ENCODE results near the gene ZC3H14. TPM values are rescaled to one million over a fixed set of nuclear protein-coding genes. Genes with fewer than 3 reads are reported as not detected.
A peak's percentile ranks its signal among the peaks of the same experiment; 100 is the strongest.

The ZC3H14 gene
- total RNA-seq, 1 donor from 2014 or later = 55.8 TPM

DNA sequence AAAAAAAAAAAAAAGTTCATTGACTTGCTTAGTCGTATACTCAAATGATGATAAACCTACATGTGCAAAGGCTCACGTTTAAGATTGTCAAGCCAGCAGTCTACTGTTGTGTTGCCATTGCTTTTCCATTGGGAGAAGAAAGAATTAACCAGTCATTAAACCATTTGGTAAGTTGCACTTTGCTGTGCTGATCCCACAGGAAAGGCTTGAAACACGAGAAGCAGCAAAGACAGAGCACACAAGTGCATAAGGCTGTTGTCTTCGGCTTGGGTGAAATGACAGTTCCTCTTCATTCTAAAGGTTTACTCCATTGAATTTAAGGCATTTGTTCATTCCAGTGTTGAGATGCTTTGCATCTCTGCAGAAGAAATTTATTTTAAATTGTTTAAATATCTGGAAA, 50.1 kb downstream of the ZC3H14 start:
- peak; percentile 14 for DNase-seq (ENCODE audit: low read depth)
- Histone ChIP-seq H3K9me3 (ENCODE audit: insufficient read depth, low read depth, low read length) (no peaks in the 10 kb centered on the region), H3K9ac (ENCODE audit: low read length) (peak overlapping the region; percentile 7), H3K36me3 (ENCODE audit: insufficient read depth, low read length) (peaks cover 36% of the 10 kb centered on the region), H3K4me2 (ENCODE audit: low read length) (peak overlapping the region; percentile 79), H3K27ac (ENCODE audit: low read depth, low read length) (peak overlapping the region; percentile 85), H3K79me2 (ENCODE audit: insufficient read depth, low read length) (no peaks in the 10 kb centered on the region), H3K27me3 (ENCODE audit: insufficient read depth, low read length) (no peaks in the 10 kb centered on the region), H3K4me1 (ENCODE audit: insufficient read depth, low read length) (peaks cover 34% of the 10 kb centered on the region), H3K4me3 (ENCODE audit: insufficient read depth, low read depth, low read length) (no peak overlapping the region), H2AFZ (ENCODE audit: low read depth, low read length) (no peak overlapping the region), H4K20me1 (ENCODE audit: insufficient read depth, low read length) (peaks cover 6% of the 10 kb centered on the region)
- H3K9me3 Mint-ChIP-seq (ENCODE audit: unreplicated experiment) = no peaks in the 10 kb centered on the region
- no peak overlapping the region for H3K4me3 Mint-ChIP-seq (ENCODE audit: unreplicated experiment)
- no peak for TF ChIP-seq EZH2 (IDR thresholded peaks at IDR 0.05; ENCODE audit: insufficient read depth, low read length)
- TF ChIP-seq, protein P1, sequence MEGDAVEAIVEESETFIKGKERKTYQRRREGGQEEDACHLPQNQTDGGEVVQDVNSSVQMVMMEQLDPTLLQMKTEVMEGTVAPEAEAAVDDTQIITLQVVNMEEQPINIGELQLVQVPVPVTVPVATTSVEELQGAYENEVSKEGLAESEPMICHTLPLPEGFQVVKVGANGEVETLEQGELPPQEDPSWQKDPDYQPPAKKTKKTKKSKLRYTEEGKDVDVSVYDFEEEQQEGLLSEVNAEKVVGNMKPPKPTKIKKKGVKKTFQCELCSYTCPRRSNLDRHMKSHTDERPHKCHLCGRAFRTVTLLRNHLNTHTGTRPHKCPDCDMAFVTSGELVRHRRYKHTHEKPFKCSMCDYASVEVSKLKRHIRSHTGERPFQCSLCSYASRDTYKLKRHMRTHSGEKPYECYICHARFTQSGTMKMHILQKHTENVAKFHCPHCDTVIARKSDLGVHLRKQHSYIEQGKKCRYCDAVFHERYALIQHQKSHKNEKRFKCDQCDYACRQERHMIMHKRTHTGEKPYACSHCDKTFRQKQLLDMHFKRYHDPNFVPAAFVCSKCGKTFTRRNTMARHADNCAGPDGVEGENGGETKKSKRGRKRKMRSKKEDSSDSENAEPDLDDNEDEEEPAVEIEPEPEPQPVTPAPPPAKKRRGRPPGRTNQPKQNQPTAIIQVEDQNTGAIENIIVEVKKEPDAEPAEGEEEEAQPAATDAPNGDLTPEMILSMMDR (IDR thresholded peaks at IDR 0.05; ENCODE audit: insufficient read depth, low read depth, low read length) = no peak
- H3K36me3 Mint-ChIP-seq (ENCODE audit: low read depth, unreplicated experiment) = peaks cover 10% of the 10 kb centered on the region
- peaks cover 33% of the 10 kb centered on the region for H3K4me1 Mint-ChIP-seq (ENCODE audit: low read depth, unreplicated experiment)
- H3K27me3 Mint-ChIP-seq (ENCODE audit: low read depth, unreplicated experiment) = no peaks in the 10 kb centered on the region
- H3K27ac Mint-ChIP-seq (ENCODE audit: unreplicated experiment) = no peak overlapping the region
- no peak for FAIRE-seq

DNA sequence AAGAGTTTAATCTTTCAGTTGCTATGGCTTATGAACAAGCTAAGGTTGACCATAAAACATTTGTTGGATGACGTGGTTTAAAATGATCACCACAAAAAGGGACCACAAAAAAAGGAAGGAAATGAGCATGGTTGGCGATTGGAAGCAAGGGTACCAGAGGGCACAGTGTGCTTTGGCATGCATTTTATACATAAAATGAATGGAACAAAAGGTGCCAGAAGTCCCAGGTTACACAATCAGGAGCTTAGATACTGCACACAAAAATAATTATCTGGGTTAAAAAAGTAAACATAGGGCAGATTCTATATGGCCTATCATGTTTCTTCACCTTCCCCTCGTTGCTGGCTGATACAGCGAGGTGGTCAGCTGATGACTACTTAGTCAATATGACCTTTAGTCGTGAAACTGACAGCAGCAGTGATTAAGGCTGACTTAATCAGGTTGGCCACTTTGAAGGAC, 50.7 kb downstream of the ZC3H14 start:
- peak overlapping the region; percentile 79 for H3K4me2 ChIP-seq (ENCODE audit: low read length)
- no peak for TF ChIP-seq EZH2 (IDR thresholded peaks at IDR 0.05; ENCODE audit: insufficient read depth, low read length)
- TF ChIP-seq, protein P1 (IDR thresholded peaks at IDR 0.05; ENCODE audit: insufficient read depth, low read depth, low read length) = no peak
- no peak overlapping the region for H3K4me3 Mint-ChIP-seq (ENCODE audit: unreplicated experiment)
- peaks cover 6% of the 10 kb centered on the region for H3K36me3 Mint-ChIP-seq (ENCODE audit: low read depth, unreplicated experiment)
- H3K9me3 ChIP-seq (ENCODE audit: insufficient read depth, low read depth, low read length) = no peaks in the 10 kb centered on the region
- DNase-seq (ENCODE audit: low read depth) (peak; percentile 88), FAIRE-seq (no peak)
- no peaks in the 10 kb centered on the region for H3K79me2 ChIP-seq (ENCODE audit: insufficient read depth, low read length)
- peak overlapping the region; percentile 66 for H3K9ac ChIP-seq (ENCODE audit: low read length)
- H3K4me1 Mint-ChIP-seq (ENCODE audit: low read depth, unreplicated experiment) = peaks cover 36% of the 10 kb centered on the region
- H4K20me1 ChIP-seq (ENCODE audit: insufficient read depth, low read length) = peaks cover under 1% of the 10 kb centered on the region
- H3K9me3 Mint-ChIP-seq (ENCODE audit: unreplicated experiment) = no peaks in the 10 kb centered on the region
- peaks cover 31% of the 10 kb centered on the region for H3K36me3 ChIP-seq (ENCODE audit: insufficient read depth, low read length)
- peak overlapping the region; percentile 85 for H3K27ac ChIP-seq (ENCODE audit: low read depth, low read length)
- no peak overlapping the region for H2AFZ ChIP-seq (ENCODE audit: low read depth, low read length)
- H3K4me3 ChIP-seq (ENCODE audit: insufficient read depth, low read depth, low read length) = peak overlapping the region; percentile 20
- H3K27me3 Mint-ChIP-seq (ENCODE audit: low read depth, unreplicated experiment) = no peaks in the 10 kb centered on the region
- peak overlapping the region; percentile 47 for H3K27ac Mint-ChIP-seq (ENCODE audit: unreplicated experiment)
- no peaks in the 10 kb centered on the region for H3K27me3 ChIP-seq (ENCODE audit: insufficient read depth, low read length)
- H3K4me1 ChIP-seq (ENCODE audit: insufficient read depth, low read length) = peaks cover 34% of the 10 kb centered on the region

DNA sequence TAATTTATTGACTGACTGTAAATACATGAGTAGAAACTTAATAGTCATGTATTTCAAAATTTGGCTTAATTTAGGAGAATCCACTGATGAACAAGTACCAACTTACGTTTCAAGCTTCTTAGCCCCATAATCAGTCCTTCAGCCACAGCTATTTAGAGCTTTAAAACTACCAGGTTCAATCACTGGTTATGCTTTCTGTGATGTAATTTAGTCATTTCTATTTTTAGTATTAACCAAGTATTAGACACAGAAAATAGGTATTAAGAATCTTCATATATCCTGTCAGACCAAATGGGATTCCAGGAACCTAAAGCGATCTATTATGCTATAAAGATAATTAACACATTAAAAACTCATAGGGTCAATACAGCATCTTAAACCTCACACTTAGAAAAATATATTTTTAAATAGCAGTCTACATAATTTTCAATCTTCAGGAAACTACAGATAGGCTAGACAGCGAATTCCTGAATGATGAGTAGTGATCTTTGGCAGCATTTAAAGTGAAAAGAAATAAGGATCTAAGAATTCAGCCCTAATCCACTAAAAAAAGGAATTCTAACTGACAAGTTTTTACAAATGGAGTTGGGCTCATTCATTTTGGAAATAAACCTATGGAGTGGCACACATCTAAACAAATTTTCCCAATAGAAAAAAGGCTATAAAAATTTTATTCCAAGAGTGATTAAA, 51.5 kb downstream of the ZC3H14 start:
- H3K79me2 ChIP-seq (ENCODE audit: insufficient read depth, low read length) = no peaks in the 10 kb centered on the region
- H3K9ac ChIP-seq (ENCODE audit: low read length) = peak overlapping the region; percentile 66
- no peaks in the 10 kb centered on the region for H3K9me3 ChIP-seq (ENCODE audit: insufficient read depth, low read depth, low read length)
- H3K4me1 ChIP-seq (ENCODE audit: insufficient read depth, low read length) = peaks cover 34% of the 10 kb centered on the region
- H3K4me1 Mint-ChIP-seq (ENCODE audit: low read depth, unreplicated experiment) = peaks cover 35% of the 10 kb centered on the region
- H4K20me1 ChIP-seq (ENCODE audit: insufficient read depth, low read length) = no peaks in the 10 kb centered on the region
- H3K9me3 Mint-ChIP-seq (ENCODE audit: unreplicated experiment) = no peaks in the 10 kb centered on the region
- H2AFZ ChIP-seq (ENCODE audit: low read depth, low read length) = no peak overlapping the region
- DNase-seq (ENCODE audit: low read depth) = peak; percentile 82
- no peak overlapping the region for H3K27ac Mint-ChIP-seq (ENCODE audit: unreplicated experiment)
- H3K4me3 ChIP-seq (ENCODE audit: insufficient read depth, low read depth, low read length) = peak overlapping the region; percentile 20
- no peak overlapping the region for H3K4me3 Mint-ChIP-seq (ENCODE audit: unreplicated experiment)
- peaks cover 24% of the 10 kb centered on the region for H3K36me3 ChIP-seq (ENCODE audit: insufficient read depth, low read length)
- no peaks in the 10 kb centered on the region for H3K27me3 Mint-ChIP-seq (ENCODE audit: low read depth, unreplicated experiment)
- peaks cover 5% of the 10 kb centered on the region for H3K36me3 Mint-ChIP-seq (ENCODE audit: low read depth, unreplicated experiment)
- peak overlapping the region; percentile 85 for H3K27ac ChIP-seq (ENCODE audit: low read depth, low read length)
- FAIRE-seq = peak; percentile 39
- no peaks in the 10 kb centered on the region for H3K27me3 ChIP-seq (ENCODE audit: insufficient read depth, low read length)
- H3K4me2 ChIP-seq (ENCODE audit: low read length) = peak overlapping the region; percentile 79
- TF ChIP-seq, protein P1 (IDR thresholded peaks at IDR 0.05; ENCODE audit: insufficient read depth, low read depth, low read length) = no peak
- no peak for TF ChIP-seq EZH2 (IDR thresholded peaks at IDR 0.05; ENCODE audit: insufficient read depth, low read length)
